Stimulated activated naive CD8-positive, alpha-beta T cell treated with anti-CD3 and anti-CD28 coated beads, Interleukin-15, Interleukin-2, amounts not matched to agents 100 U/mL and 50 U/mL, for 24 hours (primary cell): Measurements from ENCODE around the gene FAM47E.
"Not testable (repeated sequence)": the region's sequence is repeated elsewhere in the genome, so short reads cannot be mapped to it uniquely, and the experiment has no call there.

Experiments used
- ATAC-seq: fragments of 150-1000 bp; cut with Tn5 transposase; one replicate; pipeline ENCODE4 v1.10.0; 2021
- DNase-seq: peaks from one replicate; pipeline ENCODE4 v3.0.0; 2021

Gene FAM47E

GRCh38 chr4:76270244-76271175 lies 19.0 kb downstream of the FAM47E start:
- no peak for ATAC-seq
- DNase-seq, result no peak

- DNase-seq (no peak), ATAC-seq (no peak)
These were observed 19.7 kb downstream of the FAM47E start for GRCh38 chr4:76271248-76271647.

GRCh38 chr4:76272073-76272472 lies 20.6 kb downstream of the FAM47E start:
- DNase-seq, result no peak
- no peak for ATAC-seq

- ATAC-seq (no peak), DNase-seq (no peak)
These were observed 21.1 kb downstream of the FAM47E start for GRCh38 chr4:76272582-76272981.

- no peak for ATAC-seq
- no peak for DNase-seq
These were observed 21.5 kb downstream of the FAM47E start for GRCh38 chr4:76272999-76273398.

GRCh38 chr4:76275486-76276124 lies 24.1 kb downstream of the FAM47E start:
- ATAC-seq (no peak), DNase-seq (no peak)

GRCh38 chr4:76276813-76277212 lies 25.3 kb downstream of the FAM47E start:
- ATAC-seq (no peak), DNase-seq (no peak)

GRCh38 chr4:76277667-76278066 lies 26.1 kb downstream of the FAM47E start:
- DNase-seq (no peak), ATAC-seq (no peak)

GRCh38 chr4:76278583-76278982 lies 27.1 kb downstream of the FAM47E start:
- DNase-seq, result no peak
- ATAC-seq, result no peak

- no peak for ATAC-seq
- DNase-seq, result no peak
These were observed 27.9 kb downstream of the FAM47E start for GRCh38 chr4:76279462-76279861.

GRCh38 chr4:76280488-76281441 lies 29.2 kb downstream of the FAM47E start:
- ATAC-seq, result no peak
- no peak for DNase-seq

- DNase-seq, ATAC-seq: not testable (repeated sequence)
These were observed 30.1 kb downstream of the FAM47E start for GRCh38 chr4:76281594-76281993.

GRCh38 chr4:76282941-76283689 lies 31.6 kb downstream of the FAM47E start:
- no peak for DNase-seq
- ATAC-seq, result no peak

- ATAC-seq, result no peak
- DNase-seq, result no peak
These were observed 32.4 kb downstream of the FAM47E start for GRCh38 chr4:76283900-76284299.

- ATAC-seq, result not testable (repeated sequence)
These were observed 36.3 kb downstream of the FAM47E start for GRCh38 chr4:76287811-76288210.

GRCh38 chr4:76292730-76293129 lies 41.2 kb downstream of the FAM47E start:
- ATAC-seq, result no peak
- no peak for DNase-seq

More at GRCh38 chr4:76287811-76288210, 36.3 kb downstream of the FAM47E start:
- not testable (repeated sequence) for DNase-seq

- ATAC-seq, result no peak
These were observed 42.3 kb downstream of the FAM47E start for GRCh38 chr4:76293772-76294171.

GRCh38 chr4:76296286-76296820 lies 44.8 kb downstream of the FAM47E start:
- DNase-seq, result no peak
- ATAC-seq, result no peak

More at GRCh38 chr4:76293772-76294171, 42.3 kb downstream of the FAM47E start:
- DNase-seq, result no peak

GRCh38 chr4:76298227-76298626 lies 46.7 kb downstream of the FAM47E start:
- DNase-seq (no peak), ATAC-seq (no peak)

GRCh38 chr4:76300012-76300411 lies 48.5 kb downstream of the FAM47E start:
- ATAC-seq (no peak), DNase-seq (no peak)
